HG02852 (cell line): ENCODE results near the gene AGXT.

ENCODE experiments used
- ATAC-seq: cut with Tn5 transposase; IDR thresholded peaks from one replicate; pipeline ENCODE4 v1.9.1; 2021; ENCODE audit warnings: mild to moderate bottlenecking, moderate library complexity; ENCODE audit not compliant: unreplicated experiment

AGXT gene

DNA sequence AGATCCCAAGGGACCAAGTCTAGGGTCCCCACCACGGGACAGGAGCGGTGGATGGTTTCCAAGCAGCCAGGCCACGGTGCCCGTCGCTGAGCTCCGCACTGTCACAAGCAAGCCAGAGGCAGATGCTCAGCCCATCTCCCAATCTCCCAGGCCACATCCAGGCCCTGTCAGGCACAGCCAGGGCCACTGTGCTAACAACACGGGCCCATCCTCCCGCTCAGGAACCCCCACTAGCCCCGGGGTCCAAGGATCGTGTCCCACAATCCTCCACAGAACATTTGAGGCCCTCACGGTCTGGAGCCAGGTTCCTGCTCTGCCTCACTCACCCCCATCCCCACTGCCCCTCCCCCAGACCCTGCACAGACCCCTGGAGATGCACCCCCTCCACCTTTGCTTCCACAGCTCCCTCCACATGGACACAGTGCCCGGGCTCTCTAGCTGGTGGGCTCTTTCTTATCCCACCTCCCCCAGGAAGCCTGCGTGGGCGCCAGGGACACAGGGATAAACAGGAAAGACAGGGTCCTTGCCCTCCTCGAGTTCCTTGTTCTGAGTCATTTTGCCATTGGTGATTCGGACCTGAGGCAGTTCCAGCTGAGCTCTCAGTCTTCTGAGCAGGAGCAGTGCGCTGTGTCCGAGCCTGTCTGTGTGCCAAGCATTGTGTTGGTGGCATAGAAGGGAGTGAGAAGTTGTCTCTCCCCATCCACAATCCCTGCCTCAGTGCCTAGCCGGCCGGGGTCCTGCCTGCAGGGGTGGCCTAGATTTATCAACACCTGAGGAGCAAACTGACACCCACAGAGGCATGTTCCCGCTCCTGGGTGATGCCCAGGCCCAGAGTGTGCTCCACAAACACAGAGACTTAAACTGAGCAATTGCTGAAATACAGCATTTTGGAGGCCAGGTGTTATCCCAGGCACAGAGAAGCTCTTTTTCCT, 44.5 kb downstream of the AGXT start:
- no peak for ATAC-seq

DNA sequence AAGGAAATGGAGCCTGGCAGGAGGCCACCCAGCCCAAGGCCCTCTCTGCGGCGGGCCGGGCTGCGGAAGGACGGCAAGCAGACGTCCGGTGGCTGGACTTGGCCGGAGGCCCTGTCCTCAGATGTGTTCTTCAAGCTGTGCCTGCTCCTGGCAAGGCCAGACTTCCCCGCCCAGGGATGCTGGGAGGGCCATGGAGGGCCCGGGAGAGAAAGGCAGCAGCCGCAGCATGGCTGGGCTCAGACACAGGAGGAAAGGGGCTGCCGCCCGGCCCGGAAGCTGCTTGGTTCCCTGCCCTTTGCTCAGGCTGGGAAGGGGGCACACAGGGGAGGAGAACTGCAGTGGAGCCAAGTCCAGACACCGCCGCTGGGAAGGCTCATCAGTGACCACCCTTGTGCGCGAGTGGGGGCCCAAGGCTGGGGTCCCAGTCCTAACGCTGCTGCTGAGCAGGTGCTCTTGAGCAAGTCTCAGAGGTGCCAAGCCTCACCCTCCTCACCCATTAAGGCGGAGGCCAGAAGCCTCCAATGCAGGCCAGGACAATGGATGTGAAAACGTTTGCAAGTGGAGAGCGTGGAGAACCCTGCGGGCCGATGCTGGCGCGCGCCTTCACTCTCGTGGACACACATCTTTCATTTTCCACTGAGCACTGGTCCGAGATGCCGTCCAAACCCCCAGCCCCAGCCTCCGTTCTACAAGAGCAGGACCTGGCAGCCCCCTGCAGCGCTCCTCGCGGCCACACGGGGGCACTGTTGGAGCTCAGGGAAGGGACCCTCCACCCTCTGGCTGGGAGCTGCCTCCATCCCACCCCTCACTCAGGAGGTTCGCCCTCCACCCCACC, 45.4 kb downstream of the AGXT start:
- no peak for ATAC-seq

- ATAC-seq: no peak
These were observed 46.3 kb downstream of the AGXT start for GRCh38 chr2:240914645-240915525.

- ATAC-seq: no peak
These were observed 47.1 kb downstream of the AGXT start for GRCh38 chr2:240915526-240916341.

DNA sequence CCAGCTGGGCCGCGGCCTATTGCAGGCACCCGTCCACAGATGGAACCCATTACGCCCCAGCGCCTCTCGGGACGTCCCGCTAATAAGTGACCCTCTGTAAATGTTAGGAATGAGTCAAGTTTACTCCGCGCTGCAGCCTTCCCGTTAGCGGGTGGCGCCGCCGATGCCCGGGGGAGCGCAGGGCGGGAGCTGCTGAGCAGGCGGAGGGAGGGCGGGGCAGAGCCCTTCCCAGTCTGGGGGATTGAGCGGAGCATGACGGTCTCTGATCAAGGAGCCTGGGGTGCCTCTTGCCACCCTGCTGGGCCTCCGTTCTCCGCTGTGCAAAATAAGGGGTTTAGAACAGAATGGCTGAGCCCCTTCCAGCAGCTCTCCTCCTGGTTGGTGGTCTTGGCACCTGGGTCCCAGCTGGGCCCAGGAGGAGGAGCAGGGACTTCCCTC, 48.0 kb downstream of the AGXT start:
- ATAC-seq: no peak

DNA sequence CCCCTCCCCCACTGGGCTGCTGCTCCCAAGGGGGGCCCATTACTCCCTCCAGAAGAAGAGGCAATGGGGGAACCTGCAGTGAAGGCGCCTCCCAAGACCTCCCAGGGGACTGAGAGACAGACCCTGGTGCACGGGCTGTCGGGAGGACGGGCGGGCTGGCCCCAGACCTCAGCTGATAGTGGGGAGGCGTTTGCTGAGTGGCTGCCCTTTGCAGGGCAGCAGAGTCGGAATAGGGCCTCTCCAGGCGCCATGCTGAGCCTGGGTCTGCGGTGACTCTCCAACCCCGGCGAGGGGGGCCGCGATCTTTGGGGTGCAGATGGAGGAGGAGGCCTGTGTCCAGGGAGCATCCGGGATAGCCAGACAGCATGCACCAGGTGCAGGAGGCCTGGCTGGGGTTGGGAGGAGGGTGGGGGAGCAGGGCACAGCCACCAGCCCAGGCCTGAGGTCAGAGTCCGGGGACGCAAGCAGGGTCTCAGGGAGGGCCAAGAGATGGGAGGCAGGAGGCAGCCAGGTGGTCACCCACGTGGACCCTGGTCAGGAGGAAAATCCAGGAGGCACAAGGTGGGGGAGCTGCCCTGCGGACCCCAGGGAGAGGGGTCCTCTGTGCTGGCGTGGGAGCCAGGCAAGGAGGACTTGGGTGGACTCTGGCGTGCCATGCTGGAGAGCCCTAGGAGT, 48.5 kb downstream of the AGXT start:
- no peak for ATAC-seq

GRCh38 chr2:240917684-240918257, 49.1 kb downstream of the AGXT start:
- no peak for ATAC-seq

DNA sequence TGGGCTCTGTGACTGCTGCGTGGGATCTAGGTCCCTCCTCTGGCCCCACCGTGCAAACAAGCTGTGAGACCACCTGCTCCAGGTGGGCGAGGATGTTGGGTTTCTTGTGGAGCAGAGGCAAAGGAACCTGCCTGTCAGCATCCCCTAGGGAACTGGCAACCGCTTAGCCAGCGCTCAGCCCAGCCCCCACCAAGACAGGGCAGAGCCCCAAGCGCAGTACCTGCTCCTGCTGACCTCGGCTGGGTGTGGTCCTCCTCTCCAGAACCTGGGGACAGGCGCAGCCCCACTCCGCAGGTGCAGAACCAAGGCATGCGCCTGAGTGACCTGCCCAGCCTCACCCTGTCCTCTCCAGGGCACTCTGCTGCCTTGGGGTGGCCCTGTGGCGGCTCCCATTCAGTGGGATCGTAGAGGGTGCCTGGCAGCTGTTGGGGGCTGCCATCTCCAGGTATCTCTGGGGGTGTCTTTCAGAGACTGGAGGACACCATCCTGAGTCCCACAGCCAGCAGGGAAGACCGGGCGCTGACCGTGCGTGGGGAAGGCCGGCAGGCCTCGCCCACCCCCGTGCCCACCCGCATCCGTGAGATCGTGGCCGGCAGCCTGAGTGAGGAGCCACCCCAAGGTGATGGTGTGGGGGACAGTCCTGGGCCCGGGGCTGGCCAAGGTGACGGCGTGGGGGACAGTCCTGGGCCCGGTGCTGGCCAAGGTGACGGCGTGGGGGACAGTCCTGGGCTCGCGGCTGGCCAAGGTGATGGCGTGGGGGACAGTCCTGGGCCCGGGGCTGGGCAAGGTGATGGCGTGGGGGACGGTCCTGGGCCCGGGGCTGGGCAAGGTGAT, 49.9 kb downstream of the AGXT start:
- ATAC-seq: no peak

- ATAC-seq: no peak
These were observed 50.6 kb downstream of the AGXT start for GRCh38 chr2:240919161-240919781.

DNA sequence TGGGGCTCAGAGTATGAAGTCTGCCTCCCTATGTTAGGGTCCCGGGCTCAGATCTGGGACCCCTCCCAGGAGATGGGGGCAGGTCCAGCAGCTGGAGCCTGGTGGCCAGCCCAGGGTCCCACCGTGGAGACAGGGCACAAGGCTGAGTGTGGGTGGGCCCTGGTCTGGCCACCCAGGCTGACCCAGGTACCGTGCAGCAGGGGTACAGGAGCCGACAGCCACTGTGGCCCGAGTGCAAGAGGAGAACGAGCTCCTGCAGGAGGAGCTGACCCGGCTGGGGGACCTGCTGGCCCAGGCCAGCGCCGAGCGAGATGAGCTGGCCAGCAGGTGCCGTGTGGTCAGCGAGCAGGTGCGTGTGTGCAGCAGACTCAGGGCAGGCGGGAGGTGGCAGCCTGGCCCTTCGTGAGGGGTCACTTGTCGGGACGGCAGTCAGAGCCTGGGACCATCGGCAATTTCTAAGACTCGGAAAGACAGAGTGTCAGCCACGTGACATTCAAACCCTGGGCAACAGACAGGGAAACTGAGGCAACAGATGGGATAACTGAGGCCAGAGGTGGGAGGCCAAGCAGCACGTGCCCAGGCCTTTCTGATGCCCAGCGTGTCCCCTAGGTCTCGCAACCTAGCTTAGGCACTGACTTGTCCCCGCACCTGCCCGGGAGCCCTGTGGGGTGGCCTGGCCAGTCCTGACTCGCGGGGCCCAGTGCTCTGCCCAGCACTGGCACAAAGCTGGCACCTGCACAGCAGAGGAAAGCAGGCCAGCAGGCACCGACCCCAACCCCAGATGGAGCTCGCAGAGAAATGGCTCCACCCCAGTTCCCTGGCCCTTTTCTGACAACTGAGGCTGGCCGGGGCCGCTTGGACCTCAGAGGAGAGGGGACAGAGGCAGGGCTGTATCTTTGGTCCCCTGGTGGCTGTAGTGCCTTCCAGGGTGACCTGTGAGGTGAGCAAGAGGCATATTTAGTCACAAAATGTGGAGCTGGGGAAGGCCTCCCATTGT, 51.5 kb downstream of the AGXT start:
- ATAC-seq: no peak

GRCh38 chr2:240920783-240921231, 52.2 kb downstream of the AGXT start:
- ATAC-seq: no peak

DNA sequence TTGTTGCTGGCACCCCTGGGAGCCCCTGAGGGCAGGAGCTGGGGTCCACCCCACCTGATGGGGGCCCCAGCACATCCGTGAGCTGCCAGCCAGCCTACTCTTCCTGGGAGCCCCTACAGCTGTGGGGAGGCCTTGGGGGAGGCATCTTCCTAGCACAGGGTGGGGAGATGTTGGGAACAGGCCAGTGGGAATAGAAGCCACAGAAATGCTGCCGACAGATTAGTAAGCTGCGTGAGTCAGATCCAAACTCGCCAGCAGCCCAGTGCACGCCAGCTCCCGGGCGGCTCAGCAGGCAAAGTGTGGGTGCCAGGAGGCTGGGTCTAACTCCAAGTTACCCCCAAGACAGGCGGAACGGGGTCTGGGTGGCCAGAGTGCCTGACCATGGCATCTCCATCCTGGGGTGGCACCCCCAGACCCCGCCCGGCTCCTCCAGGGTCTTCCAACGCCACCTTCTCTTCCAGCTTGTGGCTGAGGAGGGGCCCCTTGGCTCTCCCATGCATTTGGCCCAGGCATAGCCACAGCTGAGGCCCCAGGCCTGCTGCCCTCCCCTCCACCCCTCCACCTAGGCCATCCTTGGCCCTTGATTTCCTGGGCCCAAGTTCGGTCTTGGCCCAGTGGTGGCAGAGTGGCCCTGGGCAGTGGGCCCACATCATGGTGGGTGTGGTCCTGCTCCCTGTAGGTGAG, 52.8 kb downstream of the AGXT start:
- no peak for ATAC-seq

DNA sequence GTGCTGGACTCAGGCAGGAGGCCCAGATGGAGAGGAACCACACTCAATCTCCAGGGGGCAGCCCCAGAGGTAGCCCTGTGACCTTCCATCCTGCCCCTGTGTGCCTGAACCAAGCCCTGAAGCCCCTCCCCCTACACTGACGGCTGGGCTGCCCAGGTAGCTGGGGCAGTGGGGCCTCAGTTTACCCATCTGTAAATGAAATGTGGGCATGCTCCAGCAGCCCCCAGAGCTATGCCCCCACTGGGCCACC, 53.3 kb downstream of the AGXT start:
- ATAC-seq: no peak

GRCh38 chr2:240922245-240922981, 53.8 kb downstream of the AGXT start:
- ATAC-seq: no peak

- ATAC-seq: no peak
These were observed 54.4 kb downstream of the AGXT start for GRCh38 chr2:240922982-240923537.
